HCT116 (cell line): Measurements from ENCODE around the gene BEND7. TPM values are rescaled to one million over a fixed set of nuclear protein-coding genes. Genes with fewer than 3 reads are reported as not detected.

ENCODE experiments used
- ATAC-seq: fragments of 200-7000 bp; cut with Tn5 transposase; 2 replicates; pipeline ENCODE4 v1.9.1; 2020; ENCODE audit warnings: mild to moderate bottlenecking, moderate library complexity
- BruUV-seq: library from RNA; stranded (reverse); fragments of 400-500 nt; replicated peaks from 2 replicates; lab custom pipeline; 2021; lab: Mats Ljungman, UMichigan
- CTCF ChIA-PET: fragments of 300-600 bp; sonication (Branson Sonifier 250); formaldehyde crosslinking; loops from one replicate; lab custom pipeline; 2021; ENCODE audit warnings: antibody characterized with exemption; lab: Charles Lee
- POLR2A ChIA-PET: fragments of 300-600, 350-600 bp; sonication (Branson Sonifier 250); formaldehyde crosslinking; loops from one replicate; lab custom pipeline; 2021; ENCODE audit warnings: antibody characterized with exemption; lab: Charles Lee
- RAD21 ChIA-PET, 2 experiments: fragments of 300-600 bp; sonication (Branson Sonifier 250); formaldehyde crosslinking; loops; one replicate each; lab custom pipeline; 2023; ENCODE audit warnings: low total read pairs in 2 of 2; ENCODE audit not compliant: uncharacterized antibody in 2 of 2, unreplicated experiment in 2 of 2, low non-redundant PET in 1 of 2; lab: Charles Lee
- DNase-seq: peaks from one replicate; pipeline ENCODE4 v3.0.0-alpha.2; 2010; ENCODE audit warnings: low read depth, low spot score
- H2AFZ ChIP-seq: fragments of 200-600 bp; shearing (Covaris generic), sonication (generic); 2 replicates; pipeline ENCODE4 v1.6.1; 2017; ENCODE audit warnings: low read depth, mixed run types, mixed read lengths, antibody characterized with exemption, low read length; ENCODE audit not compliant: poor library complexity, severe bottlenecking
- H3K27ac ChIP-seq: 2 replicates; pipeline ENCODE4 v1.5.1; 2012; ENCODE audit warnings: low read depth, low read length
- H3K27me3 ChIP-seq: fragments of 200-600 bp; sonication (generic); 2 replicates; pipeline ENCODE4 v1.6.1; 2016; ENCODE audit warnings: mixed run types, low read length, mixed read lengths; ENCODE audit not compliant: insufficient read depth
- H3K36me3 ChIP-seq, 2 experiments: fragments of 200-500 bp in 1 of 2; fragments of 200-600 bp in 1 of 2; sonication (Bioruptor generic) in 1 of 2; sonication (generic) in 1 of 2; 2 replicates each; pipeline versions ENCODE4 v1.5.1 to v1.6.1; 2014 to 2016; ENCODE audit warnings: low read length in 2 of 2, inconsistent platforms in 1 of 2, mixed read lengths in 1 of 2, mixed run types in 1 of 2; ENCODE audit not compliant: insufficient read depth in 2 of 2, control insufficient read depth in 1 of 2
- H3K4me1 ChIP-seq, 2 experiments: fragments of 200-600 bp in 1 of 2; sonication (generic) in 1 of 2; 2 replicates each; pipeline versions ENCODE4 v1.5.1 to v1.6.1; 2012 to 2017; ENCODE audit warnings: low read length in 2 of 2, inconsistent platforms in 1 of 2, mild to moderate bottlenecking in 1 of 2, mixed read lengths in 1 of 2, mixed run types in 1 of 2, moderate library complexity in 1 of 2; ENCODE audit not compliant: insufficient read depth in 2 of 2, control insufficient read depth in 1 of 2
- H3K4me2 ChIP-seq: fragments of 200-600 bp; sonication (generic); 2 replicates; pipeline ENCODE4 v1.6.1; 2017; ENCODE audit warnings: mixed run types, low read length, mixed read lengths
- H3K4me3 ChIP-seq, 2 experiments: fragments of 200-600 bp in 1 of 2; sonication (generic) in 1 of 2; replicated peaks in 1 of 2; 2 replicates each; pipeline ENCODE4 v1.5.1; 2011 to 2016; ENCODE audit warnings: low read length in 2 of 2, control low read depth in 1 of 2, low read depth in 1 of 2, mild to moderate bottlenecking in 1 of 2, mixed read lengths in 1 of 2, mixed run types in 1 of 2
- H3K79me2 ChIP-seq: fragments of 200-600 bp; sonication (generic); 2 replicates; pipeline ENCODE4 v1.6.1; 2017; ENCODE audit warnings: mild to moderate bottlenecking, mixed run types, low read length, moderate library complexity, mixed read lengths; ENCODE audit not compliant: insufficient read depth
- H3K9ac ChIP-seq: fragments of 200-600 bp; sonication (generic); 2 replicates; pipeline ENCODE4 v1.6.1; 2016; ENCODE audit warnings: low read length, mixed read lengths
- H3K9me2 ChIP-seq: fragments of 200-600 bp; sonication (generic), shearing (Covaris generic); 2 replicates; pipeline ENCODE4 v1.6.1; 2017; ENCODE audit warnings: mixed run types, mild to moderate bottlenecking, moderate library complexity; ENCODE audit not compliant: insufficient read depth
- H3K9me3 ChIP-seq, 2 experiments: fragments of 200-500 bp in 1 of 2; fragments of 200-600 bp in 1 of 2; sonication (Bioruptor generic) in 1 of 2; sonication (generic) in 1 of 2; 2 replicates each; pipeline ENCODE4 v1.6.1; 2014 to 2017; ENCODE audit warnings: low read length in 2 of 2, mixed read lengths in 2 of 2, inconsistent platforms in 1 of 2, low read depth in 1 of 2, mild to moderate bottlenecking in 1 of 2, mixed run types in 1 of 2, moderate library complexity in 1 of 2; ENCODE audit not compliant: control insufficient read depth in 1 of 2, insufficient read depth in 1 of 2
- H4K20me1 ChIP-seq: fragments of 200-600 bp; sonication (generic), shearing (Covaris generic); 2 replicates; pipeline ENCODE4 v1.6.1; 2017; ENCODE audit warnings: mixed run types, mild to moderate bottlenecking, moderate library complexity; ENCODE audit not compliant: insufficient read depth
- CBX3 ChIP-seq: IDR thresholded peaks from 2 replicates; pipeline ENCODE4 v1.6.1; 2012; ENCODE audit warnings: low read depth
- CEBPB ChIP-seq: IDR thresholded peaks from 2 replicates; pipeline ENCODE4 v1.6.1; 2012; ENCODE audit warnings: low read depth
- EGR1 ChIP-seq: IDR thresholded peaks from 2 replicates; pipeline ENCODE4 v1.6.1; 2012; ENCODE audit warnings: low read depth
- ELF1 ChIP-seq: IDR thresholded peaks from 2 replicates; pipeline ENCODE4 v1.6.1; 2012; ENCODE audit warnings: low read depth, borderline replicate concordance
- EZH2 ChIP-seq: fragments of 200-600 bp; sonication (generic); IDR thresholded peaks from 2 replicates; pipeline ENCODE4 v1.6.1; 2017; ENCODE audit warnings: antibody characterized with exemption, mixed run types
- EZH2phosphoT487 ChIP-seq: fragments of 200-600 bp; IDR thresholded peaks from 2 replicates; pipeline ENCODE4 v1.6.1; 2018; ENCODE audit warnings: antibody characterized with exemption, borderline replicate concordance
- JUND ChIP-seq: IDR thresholded peaks from 2 replicates; pipeline ENCODE4 v1.6.1; 2012
- POLR2A ChIP-seq: IDR thresholded peaks from 2 replicates; pipeline ENCODE4 v1.7.0; 2011; ENCODE audit warnings: borderline replicate concordance; ENCODE audit not compliant: insufficient read depth, insufficient read length; ENCODE audit errors: extremely low read depth
- POLR2AphosphoS5 ChIP-seq: IDR thresholded peaks from 2 replicates; pipeline ENCODE4 v1.6.1; 2011; ENCODE audit warnings: mild to moderate bottlenecking, low read depth, low read length, moderate library complexity
- REST ChIP-seq: IDR thresholded peaks from 2 replicates; pipeline ENCODE4 v1.6.1; 2012; ENCODE audit warnings: low read depth
- SIN3A ChIP-seq: IDR thresholded peaks from 2 replicates; pipeline ENCODE4 v1.6.1; 2012; ENCODE audit warnings: low read depth
- SP1 ChIP-seq: IDR thresholded peaks from 2 replicates; pipeline ENCODE4 v1.6.1; 2012; ENCODE audit warnings: low read depth
- TCF7L2 ChIP-seq: IDR thresholded peaks from 2 replicates; pipeline ENCODE4 v1.7.0; 2011; ENCODE audit warnings: borderline replicate concordance, inconsistent platforms; ENCODE audit not compliant: insufficient read depth, insufficient read length; ENCODE audit errors: extremely low read depth
- YY1 ChIP-seq: IDR thresholded peaks from 2 replicates; pipeline ENCODE4 v1.6.1; 2011; ENCODE audit warnings: low read length, low read depth, moderate library complexity, mild to moderate bottlenecking; ENCODE audit not compliant: insufficient replicate concordance; ENCODE audit errors: extremely low read depth
- ZBTB33 ChIP-seq: IDR thresholded peaks from 2 replicates; pipeline ENCODE4 v1.6.1; 2011; ENCODE audit warnings: mild to moderate bottlenecking, low read length, moderate library complexity; ENCODE audit not compliant: insufficient replicate concordance; ENCODE audit errors: extremely low read depth
- ZFX ChIP-seq: fragments of 450-650 bp; IDR thresholded peaks from 2 replicates; pipeline ENCODE4 v1.6.1; 2017
- intact Hi-C: fragments of 100-400 bp; cut with micrococcal nuclease; formaldehyde crosslinking; loops from 2 replicates; pipeline ENCODE4 v1.10.0; 2022
- total RNA-seq: library from RNA; stranded (reverse); gene quantifications from one replicate; pipeline ENCODE4 v1.2.1, GENCODE V29; 2021; ENCODE audit not compliant: unreplicated experiment
- TF ChIP-seq, protein P1 (sequence below): IDR thresholded peaks from 2 replicates; pipeline ENCODE4 v1.6.1; 2012
- TF ChIP-seq, protein P2 (sequence below), 3 experiments: fragments of 200-600 bp in 1 of 3; sonication (generic) in 1 of 3; IDR thresholded peaks in 2 of 3; conservative IDR thresholded peaks in 1 of 3; 2 replicates each; pipeline ENCODE4 v1.5.1; 2012 to 2017; ENCODE audit warnings: low read depth in 2 of 3, low read length in 2 of 3, antibody characterized with exemption in 1 of 3, borderline replicate concordance in 1 of 3, control low read depth in 1 of 3, mild to moderate bottlenecking in 1 of 3, mixed read lengths in 1 of 3, mixed run types in 1 of 3, moderate library complexity in 1 of 3; ENCODE audit not compliant: insufficient read depth in 1 of 3
- TF ChIP-seq, protein P3 (sequence below): IDR thresholded peaks from 2 replicates; pipeline ENCODE4 v1.6.1; 2012

Gene BEND7
- total RNA-seq, 1 experiment from 2014 or later, result 13.8 TPM

- Histone ChIP-seq H3K27ac (no peak overlapping the region), H3K4me2 (peak overlapping the region; percentile 49), H3K4me3 (no peak overlapping the region), H4K20me1 (no peaks in the 10 kb centered on the region), H3K79me2 (no peaks in the 10 kb centered on the region), H3K27me3 (no peaks in the 10 kb centered on the region), H3K4me1 (peaks cover 0 to 3% of the 10 kb centered on the region in 2 experiments; a peak in 1 of 4 replicates), H3K9me2 (no peaks in the 10 kb centered on the region), H3K36me3 (no peaks in the 10 kb centered on the region), H3K9ac (no peak overlapping the region), H3K9me3 (no peaks in the 10 kb centered on the region), H2AFZ (peak overlapping the region; percentile 48)
- peak; percentile 33 for DNase-seq
- POLR2A ChIA-PET, result interaction anchor here (0.8 kb wide), 1 partner anchor 165 kb away, joined by 3 read pairs; no protein-coding TSS in a partner anchor
- no TSS peak for BruUV-seq
- CTCF ChIA-PET, result interaction anchor here (0.6 to 1.8 kb wide), 10 partner anchors 10 to 330 kb away, joined by 3 to 21 read pairs (median 6); partner anchors contain the start of gene PRPF18
- RAD21 ChIA-PET, result interaction anchor here in 1 of 2 experiments (1.9 kb wide), 1 partner anchor 165 kb away, joined by 13 read pairs; no protein-coding TSS in a partner anchor
- ATAC-seq, result peak; percentile 100
- intact Hi-C loops, result loop anchor here (1.0 to 2.0 kb wide), 2 partner anchors 122 to 165 kb away; no protein-coding TSS in a partner anchor
- TF ChIP-seq EZH2, result no peak
- no peak for TF ChIP-seq ZBTB33
- TF ChIP-seq YY1, result peak; percentile 47
- TF ChIP-seq ZFX, result no peak
- TF ChIP-seq CEBPB, result no peak
- TF ChIP-seq SP1, result no peak
- no peak for TF ChIP-seq POLR2A
- no peak for TF ChIP-seq ELF1
- TF ChIP-seq, protein P1, sequence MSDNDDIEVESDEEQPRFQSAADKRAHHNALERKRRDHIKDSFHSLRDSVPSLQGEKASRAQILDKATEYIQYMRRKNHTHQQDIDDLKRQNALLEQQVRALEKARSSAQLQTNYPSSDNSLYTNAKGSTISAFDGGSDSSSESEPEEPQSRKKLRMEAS, result no peak
- TF ChIP-seq, protein P2, sequence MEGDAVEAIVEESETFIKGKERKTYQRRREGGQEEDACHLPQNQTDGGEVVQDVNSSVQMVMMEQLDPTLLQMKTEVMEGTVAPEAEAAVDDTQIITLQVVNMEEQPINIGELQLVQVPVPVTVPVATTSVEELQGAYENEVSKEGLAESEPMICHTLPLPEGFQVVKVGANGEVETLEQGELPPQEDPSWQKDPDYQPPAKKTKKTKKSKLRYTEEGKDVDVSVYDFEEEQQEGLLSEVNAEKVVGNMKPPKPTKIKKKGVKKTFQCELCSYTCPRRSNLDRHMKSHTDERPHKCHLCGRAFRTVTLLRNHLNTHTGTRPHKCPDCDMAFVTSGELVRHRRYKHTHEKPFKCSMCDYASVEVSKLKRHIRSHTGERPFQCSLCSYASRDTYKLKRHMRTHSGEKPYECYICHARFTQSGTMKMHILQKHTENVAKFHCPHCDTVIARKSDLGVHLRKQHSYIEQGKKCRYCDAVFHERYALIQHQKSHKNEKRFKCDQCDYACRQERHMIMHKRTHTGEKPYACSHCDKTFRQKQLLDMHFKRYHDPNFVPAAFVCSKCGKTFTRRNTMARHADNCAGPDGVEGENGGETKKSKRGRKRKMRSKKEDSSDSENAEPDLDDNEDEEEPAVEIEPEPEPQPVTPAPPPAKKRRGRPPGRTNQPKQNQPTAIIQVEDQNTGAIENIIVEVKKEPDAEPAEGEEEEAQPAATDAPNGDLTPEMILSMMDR (IDR thresholded peaks at IDR 0.05 in 2 of 3, conservative IDR thresholded peaks at IDR 0.05 in 1 of 3; ENCODE audit: borderline replicate concordance in 1 of 3, insufficient read depth in 1 of 3, low read depth in 2 of 3, low read length in 2 of 3), result peak; percentile 62 to 84 (median 80); a peak in 5 of 6 replicates
- no peak for TF ChIP-seq REST
- TF ChIP-seq CBX3, result no peak
- no peak for TF ChIP-seq SIN3A
- no peak for TF ChIP-seq JUND
- TF ChIP-seq, protein P3, sequence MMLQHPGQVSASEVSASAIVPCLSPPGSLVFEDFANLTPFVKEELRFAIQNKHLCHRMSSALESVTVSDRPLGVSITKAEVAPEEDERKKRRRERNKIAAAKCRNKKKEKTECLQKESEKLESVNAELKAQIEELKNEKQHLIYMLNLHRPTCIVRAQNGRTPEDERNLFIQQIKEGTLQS, result no peak
- no peak for TF ChIP-seq POLR2AphosphoS5
- TF ChIP-seq EGR1, result no peak
- no peak for TF ChIP-seq EZH2phosphoT487
- no peak for TF ChIP-seq TCF7L2
Observed at GRCh38 chr10:13536674-13537366, 8.0 kb upstream of the BEND7 start.
